Measurements from ENCODE around the gene NSD1.
"Not testable (repeated sequence)": the region's sequence is repeated elsewhere in the genome, so short reads cannot be mapped to it uniquely, and the experiment has no call there.

Gene NSD1

DNA sequence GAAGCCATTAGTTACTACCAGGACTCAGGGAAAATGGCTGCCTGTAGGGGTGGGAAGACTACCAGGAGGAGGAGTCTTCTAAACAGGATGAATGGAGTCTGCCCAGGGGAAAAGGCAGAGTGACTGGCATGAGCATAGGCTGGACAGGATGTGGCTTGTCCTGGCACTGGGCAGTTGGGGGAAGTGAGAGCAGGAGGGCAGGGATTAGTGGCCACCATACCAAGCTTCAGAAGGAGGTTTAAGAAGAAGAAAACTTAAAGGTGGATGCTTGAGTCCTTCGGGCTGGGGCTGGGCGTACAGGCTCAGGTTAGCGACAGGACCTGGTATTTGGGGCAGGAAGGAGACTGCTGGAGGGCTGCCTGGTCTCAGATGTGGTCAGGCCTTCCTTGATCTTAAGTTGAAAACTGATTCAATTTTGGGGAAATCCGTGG lies 5.0 kb upstream of the NSD1 start:
- DNase-seq: no peak

DNA sequence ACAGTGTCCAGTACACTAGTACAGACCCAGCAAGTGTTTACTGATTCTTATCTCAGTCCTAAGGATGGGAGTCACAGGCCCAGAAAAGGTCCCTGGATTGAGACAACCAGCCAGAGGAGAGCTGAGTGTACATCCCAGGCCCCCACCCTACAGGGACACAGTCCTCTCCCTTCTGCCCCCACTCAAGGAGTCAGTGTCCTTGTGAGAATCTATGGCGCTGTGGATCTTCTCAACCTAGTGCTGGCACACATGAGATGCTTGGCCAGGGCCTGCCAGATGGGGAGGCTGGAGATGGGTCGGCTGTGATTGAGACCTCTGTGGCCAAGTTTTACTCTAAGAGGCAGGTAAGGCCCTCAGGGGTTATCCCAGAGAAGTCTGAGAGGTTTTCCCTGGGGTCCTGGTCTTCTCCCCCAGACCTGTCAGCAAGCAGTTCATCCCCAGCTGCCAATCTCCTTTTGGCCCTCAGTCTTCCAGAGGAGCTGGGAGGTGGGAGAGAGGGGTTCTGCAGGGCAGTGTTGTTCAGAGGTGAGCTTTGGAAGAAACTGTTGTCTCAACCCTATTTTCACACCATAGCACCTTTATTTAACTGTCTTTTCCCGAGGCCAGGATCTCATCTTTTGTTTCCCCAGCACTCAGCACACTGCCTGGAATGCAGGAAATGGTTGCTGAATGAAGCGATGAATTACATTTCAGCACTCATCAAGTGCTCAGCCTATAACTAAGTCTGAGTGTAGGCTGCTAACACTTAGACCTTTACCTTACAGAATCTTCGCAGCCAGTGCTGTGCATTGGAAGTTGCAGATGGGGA lies 3.2 kb upstream of the NSD1 start:
- no peak for DNase-seq

DNA sequence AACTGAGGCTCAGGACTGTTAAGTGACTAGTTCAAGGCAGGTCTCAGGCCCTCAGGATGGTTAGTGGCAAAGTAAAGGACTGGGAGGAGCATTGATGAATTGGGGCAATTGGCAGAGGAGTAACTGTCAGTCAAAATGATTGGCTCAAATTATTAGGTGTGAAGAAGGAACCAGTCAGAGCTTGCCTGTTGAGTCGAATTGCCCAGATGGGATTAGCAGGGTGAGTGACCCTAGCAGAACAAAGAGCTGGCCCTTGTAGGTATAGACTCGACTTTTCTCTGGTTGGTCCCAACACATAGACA lies 2.6 kb upstream of the NSD1 start:
- no peak for DNase-seq

DNA sequence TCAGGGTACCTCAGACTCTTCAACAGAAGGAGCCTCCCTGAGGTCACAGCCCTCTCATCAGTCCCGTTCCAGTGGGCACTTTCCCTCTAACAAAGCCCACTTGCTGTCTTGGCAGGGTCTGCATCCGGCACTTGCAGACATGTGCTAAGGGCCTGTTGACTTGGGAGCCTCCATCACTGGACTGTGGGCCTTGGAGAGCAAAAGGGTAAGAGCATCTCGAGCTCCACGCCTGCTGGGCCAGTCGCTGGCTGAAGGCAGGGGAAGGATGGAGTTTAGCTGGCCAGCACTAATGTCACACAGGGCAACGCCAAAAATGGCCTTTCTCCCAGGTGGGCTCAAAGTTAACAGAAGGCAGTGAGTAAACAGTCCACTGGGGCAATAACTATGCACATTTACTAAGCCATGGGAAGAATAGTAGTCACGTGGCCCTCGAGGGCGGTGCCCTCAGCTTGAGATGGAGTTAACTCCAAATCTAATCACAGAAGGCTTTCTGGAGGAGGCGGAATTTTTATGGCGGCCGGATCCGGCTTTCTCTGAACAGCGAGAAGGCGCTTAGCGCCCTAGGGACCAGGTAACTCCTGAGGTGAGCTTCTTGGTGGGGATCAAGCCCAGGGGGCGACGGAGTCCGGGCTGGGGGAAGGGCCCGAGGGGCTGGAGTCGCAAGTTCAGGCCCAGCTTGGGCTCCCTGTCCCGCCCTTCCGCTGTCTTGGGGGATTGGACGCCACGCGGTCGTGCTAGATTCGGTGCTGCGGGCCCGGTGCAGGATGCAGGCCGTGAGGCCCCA lies 2.0 kb upstream of the NSD1 start:
- DNase-seq: peak; percentile 56

DNA sequence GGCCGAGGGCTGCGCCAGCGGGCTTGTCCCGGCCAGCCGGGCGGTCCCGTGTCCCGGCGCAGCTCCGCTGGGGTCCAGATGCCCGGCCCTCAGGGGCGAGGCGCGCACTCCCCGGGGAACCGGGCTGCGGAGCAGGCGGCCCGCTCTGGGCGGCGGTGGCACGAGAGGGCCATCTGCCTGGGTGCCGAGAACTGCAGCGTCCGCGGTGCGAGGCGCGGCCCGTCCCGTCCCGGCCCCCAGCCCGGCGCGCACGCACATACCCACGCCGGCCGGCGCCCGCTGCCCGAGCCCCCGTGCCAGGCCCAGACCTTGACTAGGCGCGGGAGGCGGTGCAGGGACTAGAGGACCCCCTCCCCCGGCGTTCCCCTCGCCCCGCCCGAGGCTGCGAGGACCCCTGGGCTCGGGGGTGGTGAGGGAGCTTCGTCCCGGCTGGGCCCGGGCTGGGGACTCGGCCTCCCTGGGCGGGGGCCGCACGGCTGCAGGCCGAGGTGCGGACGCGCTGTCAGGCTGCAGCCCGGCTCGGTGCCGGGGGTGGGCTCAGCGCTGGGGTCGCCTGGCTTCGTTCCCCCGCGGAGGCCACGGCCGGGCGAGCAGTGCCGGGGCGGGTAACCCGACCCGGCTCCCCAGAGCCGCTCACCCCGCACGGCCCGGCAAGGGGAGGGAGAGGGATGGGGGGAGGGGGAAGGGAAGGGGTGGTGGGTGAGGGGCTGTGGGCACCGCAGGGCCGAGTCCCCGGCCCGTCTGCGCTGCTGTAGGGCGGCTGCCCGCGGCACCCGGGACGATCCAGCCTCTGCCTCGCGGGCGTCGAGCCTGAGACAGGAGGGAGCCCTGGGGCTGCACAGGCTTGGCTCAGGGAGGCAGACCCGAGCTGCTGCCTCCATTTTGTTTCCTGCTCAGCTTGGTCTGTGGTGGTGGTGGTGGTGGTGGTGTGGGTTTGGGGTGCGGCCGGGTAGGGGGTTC lies 1.2 kb upstream of the NSD1 start:
- peak; percentile 92 for DNase-seq

DNA sequence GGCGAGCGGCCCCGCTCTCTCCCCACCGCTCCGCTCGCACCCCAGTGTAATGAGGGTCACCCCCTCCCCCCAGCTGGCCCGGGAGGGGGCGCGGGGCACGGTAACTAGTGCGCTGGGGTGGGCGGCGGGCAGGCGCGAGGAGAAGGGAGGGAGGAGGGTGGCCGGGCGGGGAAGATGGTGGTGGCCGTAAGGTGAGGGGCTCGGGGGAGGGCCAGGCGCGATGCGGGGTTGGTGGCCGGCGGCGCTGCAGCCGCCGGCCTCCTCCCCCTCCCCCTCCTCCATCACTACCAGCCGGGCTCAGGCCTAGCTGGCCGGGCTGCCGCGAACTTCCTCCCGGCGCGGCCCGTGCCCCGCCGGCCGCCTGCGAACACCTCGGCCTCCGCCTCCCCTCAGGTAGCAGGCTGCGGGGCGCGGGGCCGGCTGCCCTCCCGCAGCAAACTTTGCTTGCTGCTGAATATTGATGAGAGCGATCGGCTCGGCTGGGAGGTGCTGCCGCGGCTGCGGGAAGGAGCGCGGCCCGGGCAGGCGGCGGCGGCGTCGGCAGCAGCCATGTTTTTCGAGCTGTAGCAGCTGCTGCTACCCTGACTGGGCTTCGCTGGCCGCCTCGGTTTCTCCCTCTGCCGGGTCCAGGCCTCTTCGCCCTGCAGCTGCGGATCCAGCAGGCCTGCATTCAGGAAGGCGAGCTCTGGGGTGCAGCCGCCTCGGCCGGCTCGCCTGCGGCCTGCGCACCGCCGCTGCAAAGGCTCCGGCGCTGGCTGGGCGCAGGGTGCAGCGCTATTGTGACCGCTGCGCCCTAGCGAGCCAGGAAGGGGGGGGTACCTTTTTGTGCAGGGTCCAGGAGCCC lies 502 bp downstream of the NSD1 start:
- peak; percentile 91 for DNase-seq

DNA sequence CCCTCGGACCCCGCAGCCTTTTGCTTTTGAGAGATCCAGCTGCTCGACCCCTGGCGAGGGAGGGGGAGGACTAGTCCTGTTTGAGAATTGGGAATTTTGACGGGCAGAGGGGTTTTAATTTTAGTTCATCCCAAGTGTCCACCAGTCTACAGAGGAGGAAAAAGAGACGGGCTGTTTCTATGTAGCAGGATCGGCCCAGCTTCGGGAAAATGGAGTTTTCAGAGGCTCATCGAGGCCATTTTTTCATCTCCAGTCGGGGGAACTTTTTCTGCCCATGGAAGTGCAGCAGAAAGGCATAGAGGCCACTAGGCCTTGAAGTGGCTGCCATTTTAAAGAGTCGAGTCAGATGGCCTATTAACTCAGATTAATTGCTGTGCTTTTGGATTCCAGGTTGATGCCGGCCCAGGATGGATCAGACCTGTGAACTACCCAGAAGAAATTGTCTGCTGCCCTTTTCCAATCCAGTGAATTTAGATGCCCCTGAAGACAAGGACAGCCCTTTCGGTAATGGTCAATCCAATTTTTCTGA lies 1.2 kb downstream of the NSD1 start:
- no peak for DNase-seq

DNA sequence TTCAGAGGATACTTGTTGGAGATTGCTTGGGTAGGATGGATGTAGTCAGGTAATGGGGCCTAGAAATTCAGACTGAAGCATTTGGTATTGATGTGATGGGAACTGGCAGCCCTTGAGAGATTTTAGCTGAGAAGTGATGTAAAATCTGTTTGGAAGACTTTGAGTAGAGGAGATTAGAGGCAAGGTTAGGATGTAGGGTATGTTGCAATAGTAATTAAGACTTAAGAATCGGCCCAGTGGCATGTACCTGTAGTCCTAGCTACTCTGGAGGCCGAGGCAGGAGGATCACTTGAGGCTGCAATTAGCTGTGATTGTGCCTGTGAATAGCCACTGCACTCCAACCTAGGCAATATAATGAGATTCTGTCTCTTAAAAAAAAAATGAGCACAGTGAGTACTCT lies 6.7 kb downstream of the NSD1 start:
- DNase-seq: no peak

DNA sequence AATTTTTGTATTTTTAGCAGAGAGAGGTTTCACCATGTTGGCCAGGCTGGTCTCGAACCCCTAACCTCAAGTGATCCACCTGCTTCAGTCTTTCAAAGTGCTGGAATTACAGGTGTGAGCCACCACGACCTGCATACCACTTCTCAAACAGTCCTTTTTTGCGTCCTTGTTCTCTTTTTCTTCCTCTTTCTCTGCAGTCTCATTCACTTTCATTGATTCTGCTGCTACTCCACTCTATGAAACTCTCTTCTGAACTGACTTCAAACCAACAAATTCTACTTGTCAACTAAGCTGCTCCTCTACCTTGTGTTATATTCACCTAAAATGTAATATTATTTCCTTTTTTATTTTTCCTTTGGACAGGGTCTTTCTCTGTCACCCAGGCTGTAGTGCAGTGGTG lies 7.9 kb downstream of the NSD1 start:
- DNase-seq: no peak

DNA sequence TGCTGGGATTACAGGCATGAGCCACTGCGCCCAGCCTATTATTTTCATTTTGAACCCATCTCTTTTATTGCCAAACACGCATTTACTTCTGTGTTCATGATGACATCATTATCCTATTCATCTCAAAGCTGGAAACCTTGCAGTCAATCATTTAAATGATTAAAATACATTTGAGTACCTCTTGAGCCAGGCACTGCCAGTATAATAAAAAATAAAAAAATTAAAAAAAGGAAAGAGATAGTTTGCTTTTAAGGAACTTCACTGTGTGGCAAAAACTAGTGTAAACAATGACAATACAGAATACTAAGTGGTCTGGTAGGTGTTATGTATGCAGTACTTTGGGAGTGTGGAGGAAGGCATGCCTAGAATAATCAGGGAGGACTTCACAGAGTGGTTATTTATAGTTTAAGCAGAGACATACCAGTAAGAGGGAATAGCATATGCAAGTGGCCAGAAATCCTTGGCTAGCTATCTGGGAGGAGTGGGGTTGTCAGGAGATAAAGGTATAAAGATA lies 8.6 kb downstream of the NSD1 start:
- no peak for DNase-seq

DNA sequence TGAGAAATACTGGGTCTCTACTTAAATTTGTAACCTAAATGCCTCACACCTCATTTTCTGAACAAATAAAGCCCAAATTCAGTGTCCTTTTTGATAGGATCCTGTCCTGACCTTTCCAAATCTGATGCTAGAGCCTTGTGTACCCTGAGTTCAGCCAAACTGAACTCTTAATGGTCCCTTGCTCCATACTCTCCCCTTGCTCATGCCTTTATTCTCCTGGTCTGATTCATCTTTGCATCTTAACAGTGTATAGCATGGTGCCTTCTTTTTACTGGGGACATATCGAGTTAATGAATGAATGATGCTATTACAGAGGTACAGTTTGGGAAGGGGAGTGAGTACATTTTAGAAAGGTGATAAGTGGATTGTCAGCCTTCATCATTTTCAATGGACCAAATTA lies 9.2 kb downstream of the NSD1 start:
- no peak for DNase-seq

DNA sequence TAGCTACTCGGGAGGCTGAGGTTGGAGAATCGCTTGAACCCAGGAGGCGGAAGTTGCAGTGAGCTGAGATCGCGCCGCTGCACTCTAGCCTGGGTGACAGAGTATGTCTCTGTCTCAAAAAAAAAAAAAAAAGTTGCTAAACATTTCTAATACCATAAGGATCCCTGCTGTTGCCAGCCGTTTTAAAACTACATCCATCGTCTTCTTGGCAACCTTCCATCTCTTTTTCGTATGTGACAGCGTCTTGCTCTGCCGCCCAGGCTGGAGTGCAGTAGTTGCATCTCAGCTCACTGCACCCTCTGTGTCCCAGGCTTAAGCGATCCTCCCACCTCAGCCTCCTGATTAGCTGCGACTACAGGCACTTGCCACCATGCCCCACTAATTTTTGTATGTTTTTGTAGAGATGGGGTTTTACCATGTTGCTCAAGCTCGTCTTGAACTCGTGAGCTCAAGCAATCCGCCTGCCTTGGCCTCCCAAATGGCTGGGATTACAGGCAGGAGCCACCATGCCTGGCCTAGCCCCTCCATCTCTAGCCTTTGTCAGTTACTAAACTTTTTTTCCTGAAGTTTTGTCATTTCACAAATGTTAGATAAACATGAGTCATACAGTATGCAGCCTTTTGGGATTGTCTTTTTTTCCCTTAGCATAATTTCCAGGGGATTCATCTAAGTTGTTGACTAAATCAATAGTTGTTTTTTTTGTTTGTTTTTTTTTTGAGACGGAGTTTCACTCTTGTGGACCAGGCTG lies 13.5 kb downstream of the NSD1 start:
- no peak for DNase-seq

DNA sequence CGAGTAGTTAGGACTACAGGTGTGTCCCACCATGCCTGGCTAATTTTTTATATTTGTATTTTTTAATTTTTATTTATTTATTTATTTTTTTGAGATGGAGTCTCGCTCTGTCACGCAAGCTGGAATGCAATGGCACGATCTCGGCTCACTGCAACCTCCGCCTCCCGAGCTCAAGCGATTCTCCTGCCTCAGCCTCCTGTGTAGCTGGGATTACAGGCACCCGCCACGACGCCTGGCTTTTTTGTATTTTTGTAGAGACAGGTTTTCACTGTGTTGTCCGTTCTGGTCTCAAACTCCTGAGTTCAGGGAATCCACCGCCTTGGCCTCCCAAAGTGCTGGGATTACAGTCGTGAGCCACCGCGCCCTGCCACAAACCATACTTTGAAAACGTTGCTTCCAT lies 16.5 kb downstream of the NSD1 start:
- not testable (repeated sequence) for DNase-seq

DNA sequence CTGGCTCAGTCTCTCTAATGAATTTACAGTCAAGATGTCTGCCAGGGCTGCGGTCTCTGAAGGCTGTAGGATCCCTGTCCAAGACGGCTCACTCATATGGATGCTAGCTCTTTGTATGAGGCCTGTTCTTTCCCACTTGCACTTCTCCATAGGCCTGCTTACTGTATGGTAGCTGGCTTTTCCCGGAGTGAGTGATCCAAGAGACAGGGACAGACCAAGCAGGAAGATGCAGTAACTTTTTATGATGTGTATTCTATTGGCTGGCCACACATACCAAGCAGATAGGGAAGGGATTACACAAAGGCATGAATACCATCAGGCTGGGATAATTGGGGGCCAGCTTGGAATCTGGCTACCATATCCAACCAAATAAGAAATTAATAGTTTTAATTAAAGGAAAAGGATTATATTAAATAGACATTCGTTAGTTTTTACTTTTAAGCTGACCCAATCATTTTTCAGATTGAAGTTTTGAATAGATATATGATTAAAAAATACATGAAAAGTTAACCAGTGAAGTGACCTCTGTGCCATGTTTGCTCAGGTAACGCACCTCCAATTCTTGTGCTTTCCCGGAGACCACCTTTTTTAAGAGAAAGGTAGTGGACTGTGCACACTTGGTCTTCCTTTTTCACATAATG lies 20.6 kb downstream of the NSD1 start:
- no peak for DNase-seq

DNA sequence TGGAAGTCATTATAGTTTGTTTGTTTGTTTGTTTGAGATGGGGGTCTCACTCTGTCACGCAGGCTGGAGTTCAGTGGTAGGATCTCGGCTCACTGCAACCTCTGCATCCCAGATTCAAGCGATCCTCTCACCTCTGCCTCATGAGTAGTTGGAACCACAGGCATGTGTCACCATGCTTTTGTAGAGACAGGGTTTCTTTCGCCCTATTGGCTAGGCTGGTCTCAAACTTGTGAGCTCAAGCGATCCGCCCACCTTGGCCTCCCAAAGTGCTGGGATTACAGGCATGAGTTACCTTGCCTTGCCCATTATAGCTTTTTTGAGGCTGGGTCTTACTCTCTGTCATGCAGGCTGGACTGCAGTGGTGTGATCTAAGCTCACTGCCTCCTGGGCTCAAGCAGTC lies 28.8 kb downstream of the NSD1 start:
- no peak for DNase-seq

DNA sequence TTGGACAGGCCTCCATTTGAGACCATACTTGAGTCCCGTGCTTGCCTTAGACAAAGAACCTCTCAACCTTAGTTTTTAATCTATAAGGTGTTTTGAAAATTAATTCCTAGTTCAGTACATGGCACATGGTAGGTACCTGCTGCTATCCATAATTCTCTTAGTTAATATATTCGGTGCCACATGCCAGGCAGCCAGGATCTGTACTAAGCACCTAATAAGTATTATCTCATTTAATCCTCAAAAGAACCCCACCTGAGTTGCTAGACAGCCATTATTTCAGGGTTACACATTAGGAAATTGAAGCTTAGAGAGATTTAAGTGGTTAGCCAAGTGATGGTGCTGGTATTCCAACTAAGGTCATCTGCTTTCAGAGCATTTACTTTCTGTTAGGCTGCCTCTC lies 29.9 kb downstream of the NSD1 start:
- no peak for DNase-seq

DNA sequence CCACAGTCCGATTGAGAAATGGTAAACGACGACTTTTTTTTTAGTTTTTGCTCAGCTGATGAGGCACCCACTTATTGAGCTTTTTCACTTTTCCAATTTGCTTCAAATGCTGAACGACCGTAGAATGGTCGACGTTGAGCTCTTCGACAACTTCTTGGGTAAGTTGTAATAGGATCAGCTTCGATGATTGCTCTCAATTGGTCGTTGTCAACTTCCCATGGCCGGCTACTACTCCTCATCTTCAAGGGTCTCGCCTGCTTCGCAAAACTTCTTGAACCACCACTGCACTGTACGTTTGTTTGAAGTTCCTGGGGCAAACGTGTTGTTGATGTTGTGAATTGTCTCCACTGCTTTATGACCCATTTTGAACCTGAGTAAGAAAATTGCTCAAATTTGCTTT lies 35.7 kb downstream of the NSD1 start:
- DNase-seq: no peak

DNA sequence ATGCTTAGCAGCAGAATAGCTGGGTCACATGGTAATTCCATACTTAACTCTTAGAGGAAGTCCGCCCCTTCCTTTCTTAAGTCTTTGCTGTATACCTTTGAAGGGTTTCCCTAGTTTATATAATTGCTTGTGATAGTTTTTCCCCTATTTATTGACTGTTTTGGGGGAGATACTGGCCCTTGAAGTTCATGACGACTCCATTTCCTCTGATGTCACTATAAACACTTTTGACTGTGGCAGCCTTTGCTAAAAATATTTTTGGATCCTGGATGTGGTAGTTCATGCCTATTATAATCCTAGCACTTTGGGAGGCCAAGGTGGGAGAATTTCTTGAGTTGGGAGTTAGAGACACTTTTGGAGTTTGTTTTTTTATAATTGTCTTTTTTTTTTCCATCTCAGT lies 38.4 kb downstream of the NSD1 start:
- no peak for DNase-seq

DNA sequence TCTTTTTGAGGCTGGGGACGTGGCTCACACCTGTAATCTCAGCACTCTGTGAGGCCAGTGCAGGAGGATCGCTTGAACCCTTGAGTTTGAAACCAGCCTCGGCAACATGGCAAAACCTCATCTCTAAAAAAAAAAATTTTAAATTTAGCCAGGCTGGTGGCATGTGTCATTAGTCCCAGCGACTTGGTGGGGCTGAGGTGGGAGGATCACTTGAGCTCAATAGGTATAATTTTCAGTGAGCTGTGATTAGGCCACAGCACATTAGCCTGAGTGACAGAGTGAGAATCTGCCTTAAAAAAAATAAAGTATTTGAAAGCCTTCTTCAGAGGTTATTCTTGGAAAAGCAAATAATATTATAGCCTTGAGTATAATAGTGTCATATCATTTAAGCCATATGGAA lies 41.8 kb downstream of the NSD1 start:
- DNase-seq: no peak

DNA sequence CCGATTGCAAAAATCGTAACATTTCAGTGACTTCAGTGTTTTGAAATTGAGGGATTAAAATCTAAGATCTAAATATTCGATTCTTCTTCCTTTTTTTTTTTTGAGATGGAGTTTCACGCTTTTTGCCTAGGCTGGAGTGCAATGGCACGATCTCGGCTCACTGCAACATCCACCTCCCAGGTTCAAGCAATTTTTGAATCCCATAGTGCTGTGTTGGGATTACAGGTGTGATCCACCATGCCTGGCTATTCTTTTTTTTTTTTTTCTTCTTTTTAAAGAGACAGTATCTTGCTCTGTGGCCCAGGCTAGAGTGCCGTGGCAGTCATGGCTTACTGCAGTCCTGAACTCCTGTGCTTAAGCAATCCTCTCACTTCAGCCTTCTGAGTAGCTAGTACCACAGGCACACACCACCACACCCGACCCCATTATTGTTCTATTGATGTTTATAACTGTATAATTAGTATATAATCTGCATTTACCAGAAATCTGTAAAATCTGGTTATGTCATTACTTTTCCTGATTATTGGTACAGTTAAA lies 42.7 kb downstream of the NSD1 start:
- DNase-seq: no peak
